CD4-positive, alpha-beta memory T cell (primary cell): ENCODE measurements around the gene SYT7. TPM values are rescaled to one million over a fixed set of nuclear protein-coding genes. Genes with fewer than 3 reads are reported as not detected.

Experiments used
- CTCF ChIA-PET: fragments of 350-600 bp; sonication (Branson Sonifier 250); formaldehyde crosslinking; loops from one replicate; lab custom pipeline; 2021; ENCODE audit warnings: inconsistent platforms; ENCODE audit not compliant: partially characterized antibody; lab: Charles Lee
- POLR2A ChIA-PET: fragments of 350-600 bp; sonication (Branson Sonifier 250); formaldehyde crosslinking; loops from one replicate; lab custom pipeline; 2021; ENCODE audit not compliant: partially characterized antibody; lab: Charles Lee
- DNase-seq, 5 donors: peaks; one replicate each; pipeline versions ENCODE4 v3.0.0 to v3.0.0-alpha.2; 2020 to 2022; ENCODE audit warnings: mixed read lengths in 1 of 5
- H3K27ac ChIP-seq: one replicate; pipeline ENCODE4 v1.7.0; 2013; ENCODE audit warnings: low read depth, low read length
- H3K27me3 ChIP-seq: 2 replicates; pipeline ENCODE4 v1.7.0; 2013; ENCODE audit warnings: mild to moderate bottlenecking, low read length, moderate library complexity; ENCODE audit not compliant: insufficient read depth
- H3K36me3 ChIP-seq: 2 replicates; pipeline ENCODE4 v1.7.0; 2013; ENCODE audit warnings: mild to moderate bottlenecking, low read length, moderate library complexity; ENCODE audit not compliant: insufficient read depth
- H3K4me1 ChIP-seq: 2 replicates; pipeline ENCODE4 v1.7.0; 2013; ENCODE audit warnings: mild to moderate bottlenecking, low read length, moderate library complexity; ENCODE audit not compliant: insufficient read depth
- H3K4me3 ChIP-seq, 2 donors: one replicate each; pipeline ENCODE4 v1.7.0; 2013; ENCODE audit warnings: low read length in 2 of 2, mild to moderate bottlenecking in 1 of 2
- H3K9me3 ChIP-seq, 2 donors: one replicate each; pipeline ENCODE4 v1.7.0; 2013; ENCODE audit warnings: low read length in 2 of 2, control low read depth in 1 of 2; ENCODE audit not compliant: control insufficient read depth in 1 of 2
- H3K27ac Mint-ChIP-seq, 7 donors: one replicate each; pipeline ENCODE4 v1.8.0; 2020 to 2021; ENCODE audit warnings: mixed read lengths in 7 of 7, mild to moderate bottlenecking in 6 of 7, inconsistent platforms in 3 of 7, moderate library complexity in 3 of 7
- H3K27me3 Mint-ChIP-seq, 2 donors: one replicate each; pipeline ENCODE4 v1.8.0; 2020 to 2021; ENCODE audit warnings: mixed read lengths in 2 of 2
- H3K36me3 Mint-ChIP-seq, 2 donors: one replicate each; pipeline ENCODE4 v1.8.0; 2020 to 2021; ENCODE audit warnings: mixed read lengths in 2 of 2, inconsistent platforms in 1 of 2, mild to moderate bottlenecking in 1 of 2
- H3K4me1 Mint-ChIP-seq, 4 donors: one replicate each; pipeline ENCODE4 v1.8.0; 2020 to 2021; ENCODE audit warnings: mixed read lengths in 4 of 4, mild to moderate bottlenecking in 1 of 4
- H3K4me3 Mint-ChIP-seq, 8 donors: one replicate each; pipeline ENCODE4 v1.8.0; 2020 to 2021; ENCODE audit warnings: mixed read lengths in 8 of 8, mild to moderate bottlenecking in 7 of 8, moderate library complexity in 6 of 8, inconsistent platforms in 3 of 8
- H3K9me3 Mint-ChIP-seq, 8 donors: one replicate each; pipeline ENCODE4 v1.8.0; 2020 to 2021; ENCODE audit warnings: mixed read lengths in 8 of 8, mild to moderate bottlenecking in 5 of 8, inconsistent platforms in 3 of 8, moderate library complexity in 1 of 8
- intact Hi-C: fragments of 100-400 bp; cut with micrococcal nuclease; formaldehyde crosslinking; loops from one replicate; pipeline ENCODE4 v1.15.1; 2023
- polyA plus RNA-seq, 2 donors: library from polyadenylated mRNA; unstranded; fragments of 300-500 nt; fragmentation: Illumina TruSeq; gene quantifications; one replicate each; pipeline ENCODE4 v1.2.3, GENCODE V29; 2021
- total RNA-seq, 2 experiments: library from RNA; stranded (reverse); gene quantifications; one replicate each; pipeline ENCODE4 v1.2.3, GENCODE V29; 2021

The SYT7 gene
- total and polyA plus RNA-seq, 4 experiments from 2014 or later = not detected

DNA sequence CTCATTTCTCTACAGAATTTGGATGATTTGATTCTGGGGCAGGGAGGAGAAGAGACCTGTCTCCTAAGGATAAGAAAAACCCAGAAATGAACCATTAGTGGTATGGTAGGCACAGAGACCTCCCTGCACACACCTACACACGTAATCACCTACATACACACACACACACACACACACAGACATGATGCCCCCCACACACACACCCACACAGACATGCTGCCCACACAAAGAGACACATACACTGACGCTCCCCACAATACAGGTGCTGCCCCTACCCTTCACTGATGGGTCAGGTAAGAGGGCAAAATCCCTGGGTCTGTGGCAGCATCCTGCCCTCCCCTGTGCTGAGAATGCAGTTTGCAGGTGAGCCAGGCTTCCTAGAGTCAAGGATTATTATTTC, 1.1 kb upstream of the SYT7 start:
- POLR2A ChIA-PET = interaction anchor here (0.7 to 0.8 kb wide), 2 partner anchors 113 to 540 kb away, joined by 3 read pairs; no protein-coding TSS in a partner anchor
- Histone ChIP-seq H3K27me3 (peaks cover 7% of the 10 kb centered on the region), H3K9me3 (no peaks in the 10 kb centered on the region), H3K36me3 (no peaks in the 10 kb centered on the region), H3K4me3 (no peak overlapping the region), H3K4me1 (peaks cover 11% of the 10 kb centered on the region), H3K27ac (no peak overlapping the region)
- H3K36me3 Mint-ChIP-seq = peaks cover 0 to 1% of the 10 kb centered on the region in 2 donors
- H3K27me3 Mint-ChIP-seq = peaks cover 17 to 36% of the 10 kb centered on the region in 2 donors
- H3K4me1 Mint-ChIP-seq = peaks cover 6 to 25% (median 13%) of the 10 kb centered on the region in 4 donors
- peaks cover 0 to 6% (median 0%) of the 10 kb centered on the region in 8 donors for H3K9me3 Mint-ChIP-seq
- peak overlapping the region in 6 of 7 donors; percentile 73 to 88 (median 84) for H3K27ac Mint-ChIP-seq
- DNase-seq = peak in 1 of 5 donors; percentile 5
- peak overlapping the region; percentile 76 to 94 (median 86) for H3K4me3 Mint-ChIP-seq
- intact Hi-C loops = loop anchor here (5.0 kb wide), 1 partner anchor 540 kb away; the partner anchor contains the start of gene INCENP
- CTCF ChIA-PET = interaction anchor here (1.8 kb wide), 1 partner anchor 50 kb away, joined by 5 read pairs; no protein-coding TSS in a partner anchor

DNA sequence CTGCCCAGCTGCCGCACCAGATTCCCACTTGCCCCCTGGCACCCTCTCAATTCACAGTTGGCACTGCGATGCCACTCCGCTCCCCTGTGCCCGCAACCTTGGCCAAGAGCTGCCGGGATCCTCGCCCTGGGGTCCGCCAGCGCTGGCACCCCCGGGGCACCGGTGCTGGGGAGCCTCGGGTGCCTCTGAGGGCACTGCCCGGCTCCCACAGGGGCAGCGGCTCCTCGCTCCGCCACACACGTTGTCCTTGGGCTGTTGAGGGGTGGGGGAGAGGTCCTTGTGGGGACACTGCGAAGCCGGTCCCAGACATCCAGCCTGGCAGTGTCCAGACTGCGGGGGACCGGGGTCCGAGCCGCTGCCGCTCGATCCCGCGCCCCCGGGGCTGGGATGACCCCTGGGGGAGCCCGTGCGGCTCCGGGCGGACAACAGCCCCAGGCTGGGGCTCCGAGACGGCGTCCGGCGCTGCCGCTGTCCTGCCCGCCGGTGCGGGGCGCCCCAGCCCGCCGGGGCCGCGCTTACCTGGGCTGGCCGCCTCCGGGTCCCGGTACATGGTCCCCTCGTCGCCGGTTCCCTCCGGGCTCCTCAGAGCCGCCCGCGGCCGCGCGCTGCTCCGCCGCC, 496 bp downstream of the SYT7 start:
- peaks cover 0 to 1% of the 10 kb centered on the region in 2 donors for H3K36me3 Mint-ChIP-seq
- Histone ChIP-seq H3K27ac (no peak overlapping the region), H3K4me3 (peak overlapping the region in 1 of 2 donors; percentile 43), H3K4me1 (peaks cover 11% of the 10 kb centered on the region), H3K27me3 (peaks cover 7% of the 10 kb centered on the region), H3K9me3 (no peaks in the 10 kb centered on the region), H3K36me3 (no peaks in the 10 kb centered on the region)
- H3K27ac Mint-ChIP-seq = peak overlapping the region in 4 of 7 donors; percentile 51 to 87 (median 84)
- ChIA-PET POLR2A (no interaction called here), CTCF (interaction anchor here (0.6 kb wide), 1 partner anchor 87 kb away, joined by 3 read pairs; no protein-coding TSS in a partner anchor)
- intact Hi-C loops = loop anchor here (5.0 kb wide), 1 partner anchor 542 kb away; the partner anchor contains the start of gene INCENP
- peaks cover 18 to 36% of the 10 kb centered on the region in 2 donors for H3K27me3 Mint-ChIP-seq
- H3K4me3 Mint-ChIP-seq = peak overlapping the region; percentile 69 to 86 (median 76)
- H3K9me3 Mint-ChIP-seq = peaks cover 0 to 6% (median 0%) of the 10 kb centered on the region in 8 donors
- DNase-seq = peak in 1 of 5 donors; percentile 5
- H3K4me1 Mint-ChIP-seq = peaks cover 6 to 25% (median 13%) of the 10 kb centered on the region in 4 donors

DNA sequence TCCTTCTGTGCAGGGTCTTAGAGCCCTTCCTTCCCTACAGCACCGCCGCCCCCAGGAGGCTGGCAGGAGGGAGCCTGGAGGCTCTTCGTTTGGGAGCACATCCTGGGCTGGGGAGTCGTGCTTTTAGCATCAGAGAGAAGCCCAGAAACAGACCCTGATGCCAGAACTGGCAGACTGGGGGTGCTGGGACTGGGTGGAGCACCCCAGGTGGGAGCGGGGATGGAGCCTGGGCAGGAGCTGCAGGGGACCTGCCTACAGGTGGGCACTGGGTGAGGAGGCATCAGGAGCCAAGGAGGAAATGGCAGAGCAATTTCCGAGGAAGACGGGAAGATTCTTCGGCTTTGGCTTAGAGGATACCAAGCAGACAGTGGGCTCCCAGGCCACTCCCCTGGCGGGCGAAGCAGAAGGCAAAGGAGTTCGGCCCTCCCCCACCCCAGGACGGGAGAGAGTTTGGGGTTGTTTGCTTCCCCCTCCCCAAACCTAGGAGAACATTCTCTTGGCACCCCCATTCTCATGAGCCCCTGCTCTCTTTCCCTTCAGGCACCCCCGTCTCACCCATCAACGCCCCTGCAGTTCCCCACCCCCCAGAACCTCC, 1.1 kb downstream of the SYT7 start:
- peaks cover 7% of the 10 kb centered on the region for H3K27me3 ChIP-seq
- peak overlapping the region; percentile 69 to 86 (median 76) for H3K4me3 Mint-ChIP-seq
- peaks cover 0 to 1% of the 10 kb centered on the region in 2 donors for H3K36me3 Mint-ChIP-seq
- peaks cover 20 to 36% of the 10 kb centered on the region in 2 donors for H3K27me3 Mint-ChIP-seq
- ChIA-PET POLR2A (no interaction called here), CTCF (interaction anchor here (0.6 kb wide), 1 partner anchor 87 kb away, joined by 3 read pairs; no protein-coding TSS in a partner anchor)
- intact Hi-C loops = loop anchor here (5.0 kb wide), 1 partner anchor 543 kb away; the partner anchor contains the start of gene INCENP
- H3K9me3 Mint-ChIP-seq = peaks cover 0 to 6% (median 0%) of the 10 kb centered on the region in 8 donors
- peak in 1 of 5 donors; percentile 5 for DNase-seq
- no peaks in the 10 kb centered on the region for H3K36me3 ChIP-seq
- no peaks in the 10 kb centered on the region for H3K9me3 ChIP-seq
- H3K27ac ChIP-seq = no peak overlapping the region
- H3K4me1 ChIP-seq = peaks cover 11% of the 10 kb centered on the region
- peak overlapping the region in 6 of 7 donors; percentile 17 to 87 (median 79) for H3K27ac Mint-ChIP-seq
- H3K4me3 ChIP-seq = peak overlapping the region in 1 of 2 donors; percentile 43
- peaks cover 6 to 25% (median 13%) of the 10 kb centered on the region in 4 donors for H3K4me1 Mint-ChIP-seq

DNA sequence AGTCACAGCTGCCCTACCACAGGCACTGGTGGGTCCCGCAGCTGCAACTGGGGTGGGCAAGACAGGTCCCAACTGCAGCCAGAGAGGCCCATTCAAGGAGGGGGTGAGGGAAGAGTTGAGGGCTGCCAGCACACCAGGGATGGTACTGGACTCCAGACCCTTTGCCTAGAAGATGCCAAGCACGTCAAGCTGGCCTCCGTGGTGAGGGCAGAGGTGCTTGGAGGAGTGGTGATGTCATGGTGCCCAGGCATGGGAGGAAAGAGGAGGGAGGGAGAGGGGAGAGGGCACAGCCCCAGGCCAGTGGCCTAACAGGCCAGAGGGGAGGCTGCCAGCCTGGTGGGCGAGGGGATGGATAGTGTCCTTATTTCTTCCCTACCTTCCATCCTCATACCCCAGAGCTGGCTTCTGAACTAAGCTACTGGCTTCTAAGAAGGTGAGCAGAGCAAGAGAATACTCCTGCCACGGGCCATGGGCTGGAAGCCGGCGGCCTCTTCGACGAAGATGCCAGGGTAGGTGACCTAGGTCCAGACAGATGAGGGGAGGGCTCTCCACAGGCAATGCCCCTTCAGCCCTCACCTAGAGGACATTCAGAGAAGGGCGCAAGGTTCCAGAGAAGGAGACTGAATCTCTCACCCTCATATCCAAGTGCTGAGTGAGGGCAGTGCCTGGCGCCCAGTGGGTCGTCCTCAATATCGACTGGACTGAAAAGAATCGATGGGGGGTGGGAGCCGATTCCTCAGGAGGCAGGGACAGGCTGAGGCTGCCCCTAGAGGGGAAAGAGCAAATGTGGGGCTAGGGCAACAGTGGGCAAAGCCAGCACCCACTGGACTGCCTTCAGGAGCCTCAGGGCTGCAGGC, 1.8 kb downstream of the SYT7 start:
- ChIA-PET POLR2A (no interaction called here), CTCF (interaction anchor here (0.6 kb wide), 1 partner anchor 12 kb away, joined by 3 read pairs; no protein-coding TSS in a partner anchor)
- peak in 1 of 5 donors; percentile 16 for DNase-seq
- Histone ChIP-seq H3K27ac (no peak overlapping the region), H3K9me3 (no peaks in the 10 kb centered on the region), H3K4me3 (no peak overlapping the region), H3K4me1 (peaks cover 11% of the 10 kb centered on the region), H3K27me3 (peaks cover 7% of the 10 kb centered on the region), H3K36me3 (no peaks in the 10 kb centered on the region)
- intact Hi-C loops = no loop called here
- H3K4me3 Mint-ChIP-seq = peak overlapping the region; percentile 20 to 86 (median 74)
- peaks cover 0 to 6% (median 0%) of the 10 kb centered on the region in 8 donors for H3K9me3 Mint-ChIP-seq
- peaks cover 0 to 1% of the 10 kb centered on the region in 2 donors for H3K36me3 Mint-ChIP-seq
- peak overlapping the region in 1 of 7 donors; percentile 87 for H3K27ac Mint-ChIP-seq
- H3K4me1 Mint-ChIP-seq = peaks cover 6 to 25% (median 13%) of the 10 kb centered on the region in 4 donors
- H3K27me3 Mint-ChIP-seq = peaks cover 20 to 34% of the 10 kb centered on the region in 2 donors

DNA sequence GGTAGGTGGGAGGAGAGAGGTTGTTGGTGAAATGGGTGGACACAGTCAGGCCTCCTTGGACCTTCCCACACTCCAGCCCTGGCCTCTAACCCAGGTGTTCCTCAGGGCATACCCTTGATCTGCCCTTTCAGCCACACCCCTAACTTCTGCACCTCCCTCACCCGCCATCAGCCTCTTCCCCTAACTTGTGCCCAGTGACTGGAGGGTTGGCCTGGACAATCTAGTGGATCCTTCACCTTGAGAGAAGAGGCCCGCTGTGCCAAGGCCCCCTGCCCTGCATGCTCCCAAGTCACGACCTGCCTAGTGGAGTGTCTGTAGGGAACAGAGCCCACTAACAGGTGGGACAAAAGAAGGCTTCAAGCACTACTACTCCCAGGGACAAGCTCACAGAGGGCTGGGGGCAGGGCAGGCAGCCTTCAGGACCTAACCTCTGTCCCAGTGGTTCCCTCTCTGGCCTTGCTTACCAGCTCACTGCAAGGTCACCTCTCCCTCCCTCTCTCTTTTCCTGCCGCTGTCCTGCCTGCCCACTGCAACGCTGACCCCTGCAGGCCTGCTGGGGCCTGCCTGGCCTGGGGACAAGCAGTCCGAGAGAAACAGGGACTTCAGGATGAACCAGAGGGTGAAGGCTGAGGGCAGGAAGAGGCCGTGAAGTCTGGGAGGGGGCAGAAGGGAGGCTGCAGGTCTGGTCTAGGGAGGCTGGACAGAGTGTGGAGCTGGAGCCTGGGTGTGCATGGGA, 3.3 kb downstream of the SYT7 start:
- ChIA-PET POLR2A (no interaction called here), CTCF (no interaction called here)
- peak overlapping the region in 1 of 8 donors; percentile 86 for H3K4me3 Mint-ChIP-seq
- no peak overlapping the region for H3K27ac ChIP-seq
- peaks cover 0 to 1% of the 10 kb centered on the region in 2 donors for H3K36me3 Mint-ChIP-seq
- H3K4me1 ChIP-seq = peaks cover 11% of the 10 kb centered on the region
- peaks cover 0 to 4% (median 0%) of the 10 kb centered on the region in 8 donors for H3K9me3 Mint-ChIP-seq
- H3K27me3 Mint-ChIP-seq = peaks cover 20 to 38% of the 10 kb centered on the region in 2 donors
- intact Hi-C loops = no loop called here
- H3K9me3 ChIP-seq = no peaks in the 10 kb centered on the region
- H3K4me3 ChIP-seq = no peak overlapping the region
- peak overlapping the region in 1 of 7 donors; percentile 87 for H3K27ac Mint-ChIP-seq
- peaks cover 6 to 24% (median 13%) of the 10 kb centered on the region in 4 donors for H3K4me1 Mint-ChIP-seq
- peaks cover 7% of the 10 kb centered on the region for H3K27me3 ChIP-seq
- H3K36me3 ChIP-seq = no peaks in the 10 kb centered on the region
- peak in 1 of 5 donors; percentile 0 for DNase-seq
